HepG2 (cell line): Measurements from ENCODE around the gene PYY. TPM values are rescaled to one million over a fixed set of nuclear protein-coding genes. Genes with fewer than 3 reads are reported as not detected.

Experiments used
- ARID5B ChIP-seq: IDR thresholded peaks from 2 replicates; pipeline ENCODE4 v1.4.0; 2020; ENCODE audit warnings: mild to moderate bottlenecking, missing genetic modification reagents
- ESRRA ChIP-seq: sonication (generic); formaldehyde crosslinking; IDR thresholded peaks from 2 replicates; pipeline ENCODE4 v1.5.1; 2020; ENCODE audit warnings: mild to moderate bottlenecking, low read depth, missing genetic modification reagents
- FOXK1 ChIP-seq: sonication (generic); formaldehyde crosslinking; IDR thresholded peaks from 2 replicates; pipeline ENCODE4 v1.4.0; 2020; ENCODE audit warnings: low read depth, missing genetic modification reagents, borderline replicate concordance
- KDM4B ChIP-seq: sonication (generic); formaldehyde crosslinking; IDR thresholded peaks from 2 replicates; pipeline ENCODE4 v1.4.0; 2020; ENCODE audit warnings: missing genetic modification reagents
- LRRFIP1 ChIP-seq: sonication (generic); formaldehyde crosslinking; conservative IDR thresholded peaks from 2 replicates; pipeline ENCODE4 v1.4.0; 2020; ENCODE audit warnings: missing genetic modification reagents
- MED13 ChIP-seq: sonication (generic); formaldehyde crosslinking; IDR thresholded peaks from 2 replicates; pipeline ENCODE4 v1.5.0; 2020; ENCODE audit warnings: missing genetic modification reagents
- NFIB ChIP-seq: sonication (generic); formaldehyde crosslinking; IDR thresholded peaks from 2 replicates; pipeline ENCODE4 v1.9.0; 2021; ENCODE audit warnings: missing genetic modification reagents, mild to moderate bottlenecking, borderline replicate concordance
- NFYC ChIP-seq: IDR thresholded peaks from 2 replicates; pipeline ENCODE4 v1.6.1; 2016; ENCODE audit warnings: missing genetic modification reagents, missing compliant biosample characterization
- ONECUT2 ChIP-seq: sonication (generic); formaldehyde crosslinking; IDR thresholded peaks from 2 replicates; pipeline ENCODE4 v1.4.0; 2020; ENCODE audit warnings: missing genetic modification reagents
- PHF21A ChIP-seq: sonication (generic); formaldehyde crosslinking; IDR thresholded peaks from 2 replicates; pipeline ENCODE4 v1.5.0; 2020; ENCODE audit warnings: mild to moderate bottlenecking, missing genetic modification reagents
- POLR2AphosphoS5 ChIP-seq: IDR thresholded peaks from 2 replicates; pipeline ENCODE4 v1.6.1; 2012; ENCODE audit warnings: low read depth, low read length
- SNAPC5 ChIP-seq: sonication (generic); formaldehyde crosslinking; IDR thresholded peaks from 2 replicates; pipeline ENCODE4 v1.8.1; 2023; ENCODE audit warnings: mild to moderate bottlenecking, missing genetic modification reagents, borderline replicate concordance
- SOX13 ChIP-seq, 3 experiments: fragments of 450-650 bp in 1 of 3; sonication (generic) in 1 of 3; formaldehyde crosslinking in 1 of 3; IDR thresholded peaks in 2 of 3; conservative IDR thresholded peaks in 1 of 3; 2 replicates each; pipeline versions ENCODE4 v1.5.0 to v1.6.1; 2016 to 2020; ENCODE audit warnings: antibody characterized with exemption in 1 of 3, mild to moderate bottlenecking in 1 of 3, missing compliant biosample characterization in 1 of 3, missing genetic modification reagents in 1 of 3, moderate library complexity in 1 of 3
- STAG1 ChIP-seq: sonication (generic); formaldehyde crosslinking; IDR thresholded peaks from 2 replicates; pipeline ENCODE4 v1.4.0; 2020; ENCODE audit warnings: missing genetic modification reagents
- TBL1XR1 ChIP-seq: fragments of 150-350 bp; IDR thresholded peaks from 2 replicates; pipeline ENCODE4 v1.6.1; 2014; ENCODE audit warnings: borderline replicate concordance, low read length; ENCODE audit not compliant: partially characterized antibody
- ZBTB42 ChIP-seq: sonication (generic); formaldehyde crosslinking; IDR thresholded peaks from 2 replicates; pipeline ENCODE4 v1.5.0; 2020; ENCODE audit warnings: mild to moderate bottlenecking, missing genetic modification reagents
- ZFY ChIP-seq: sonication (generic); formaldehyde crosslinking; IDR thresholded peaks from 2 replicates; pipeline ENCODE4 v1.4.0; 2020; ENCODE audit warnings: missing genetic modification reagents
- ZFYVE20 ChIP-seq: sonication (generic); formaldehyde crosslinking; IDR thresholded peaks from 2 replicates; pipeline ENCODE4 v1.8.0; 2023; ENCODE audit warnings: low read depth, mild to moderate bottlenecking, moderate library complexity, missing genetic modification reagents, borderline replicate concordance
- ZNF253 ChIP-seq: sonication (generic); formaldehyde crosslinking; IDR thresholded peaks from 2 replicates; pipeline ENCODE4 v1.8.0; 2022; ENCODE audit warnings: mild to moderate bottlenecking, missing genetic modification reagents, borderline replicate concordance
- ZNF292 ChIP-seq: sonication (generic); formaldehyde crosslinking; IDR thresholded peaks from 2 replicates; pipeline ENCODE4 v1.8.1; 2022; ENCODE audit warnings: mild to moderate bottlenecking, low read depth, missing genetic modification reagents, borderline replicate concordance
- ZNF350 ChIP-seq: sonication (generic); formaldehyde crosslinking; IDR thresholded peaks from 2 replicates; pipeline ENCODE4 v1.4.0; 2020; ENCODE audit warnings: mild to moderate bottlenecking, low read depth, missing genetic modification reagents, borderline replicate concordance
- ZNF44 ChIP-seq: sonication (generic); formaldehyde crosslinking; IDR thresholded peaks from 2 replicates; pipeline ENCODE4 v1.5.1; 2020; ENCODE audit warnings: mild to moderate bottlenecking, missing genetic modification reagents
- ZNF615 ChIP-seq: sonication (generic); formaldehyde crosslinking; IDR thresholded peaks from 2 replicates; pipeline ENCODE4 v1.5.0; 2020; ENCODE audit warnings: mild to moderate bottlenecking, missing genetic modification reagents, borderline replicate concordance
- ZNF737 ChIP-seq: sonication (generic); formaldehyde crosslinking; IDR thresholded peaks from 2 replicates; pipeline ENCODE4 v1.5.0; 2020; ENCODE audit warnings: missing genetic modification reagents, mild to moderate bottlenecking, borderline replicate concordance
- ZNF83 ChIP-seq: sonication (generic); formaldehyde crosslinking; IDR thresholded peaks from 2 replicates; pipeline ENCODE4 v1.4.0; 2020; ENCODE audit warnings: missing genetic modification reagents, mild to moderate bottlenecking, borderline replicate concordance
- polyA plus RNA-seq, 8 experiments: library from polyadenylated mRNA; depleted of rRNA in 3 of 8; stranded (reverse) in 7 of 8; unstranded in 1 of 8; fragments of >200 nt; fragmentation: Illumina TruSeq in 4 of 8; extraction: Trizol in 4 of 8; gene quantifications; 2 replicates each; pipeline versions ENCODE4 v1.2.1 to v1.2.3, GENCODE V29; 2011 to 2016; ENCODE audit warnings: low read depth in 4 of 8, missing spikeins in 1 of 8, mixed read lengths in 1 of 8; ENCODE audit not compliant: insufficient read depth in 1 of 8
- total RNA-seq, 5 experiments: library from RNA; depleted of rRNA; stranded (reverse); fragments of >200 nt; fragmentation: Illumina TruSeq; extraction: Trizol; gene quantifications; 2 replicates each; pipeline ENCODE4 v1.2.3, GENCODE V29; 2016; ENCODE audit warnings: low read depth in 1 of 5

PYY gene
- total and polyA plus RNA-seq, 2 of the 13 experiments (the other 11 are each of a cell fraction or from before 2014, with no cell fraction given): 0.25 TPM; not detected in 1

DNA sequence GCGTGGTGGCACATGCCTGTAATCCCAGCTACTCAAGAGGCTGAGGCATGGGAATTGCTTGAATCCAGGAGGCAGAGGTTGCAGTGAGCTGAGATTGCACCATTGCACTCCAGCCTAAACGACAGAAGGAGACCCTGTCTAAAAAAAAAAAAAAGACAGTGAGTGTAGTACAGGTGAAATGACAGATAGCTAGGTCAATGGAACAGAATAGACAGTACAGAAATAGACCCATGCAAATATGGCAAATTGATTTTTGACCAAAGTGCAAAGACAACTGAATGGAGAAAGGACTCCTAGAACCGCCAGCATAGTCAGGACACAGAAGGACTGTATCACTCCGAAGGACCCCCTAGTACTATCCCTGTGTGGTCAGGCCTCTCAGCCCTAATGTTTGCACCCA is 16.6 kb upstream of the PYY start (continued):
- TF ChIP-seq ZBTB42 (CRISPR knock-in tag) (no peak), LRRFIP1 (no peak), SOX13 (IDR thresholded peaks at IDR 0.05) (no peak), SOX13 (CRISPR knock-in tag; conservative IDR thresholded peaks at IDR 0.05 in 1 of 2, IDR thresholded peaks at IDR 0.05 in 1 of 2) (peak in 1 of 2 experiments; percentile 38; a peak in 2 of 4 replicates), ZNF83 (CRISPR knock-in tag) (no peak), NFYC (no peak), FOXK1 (CRISPR knock-in tag) (0 out of 2 replicates have a peak, but pooled peaks have one; percentile 18), NFIB (CRISPR knock-in tag) (no peak), ONECUT2 (peak; percentile 79), STAG1 (CRISPR knock-in tag) (no peak), ARID5B (peak; percentile 72), SNAPC5 (CRISPR knock-in tag) (no peak), TBL1XR1 (no peak), ZNF253 (no peak), ZFY (CRISPR knock-in tag) (0 out of 2 replicates have a peak, but pooled peaks have one; percentile 18), ZFYVE20 (CRISPR knock-in tag) (no peak), PHF21A (CRISPR knock-in tag) (peak; percentile 65), ZNF737 (CRISPR knock-in tag) (no peak; the same call in 1 of the 2 replicates), ZNF615 (no peak), ZNF44 (CRISPR knock-in tag) (no peak), ESRRA (CRISPR knock-in tag) (peak; percentile 74; the same call in 1 of the 2 replicates), KDM4B (CRISPR knock-in tag) (no peak), ZNF350 (no peak), ZNF292 (CRISPR knock-in tag) (peak; percentile 72; the same call in 1 of the 2 replicates), POLR2AphosphoS5 (no peak), MED13 (no peak)
